KG1 (cell line): ENCODE data around the gene ITGA11.

Experiments used
- DNase-seq: peaks from one replicate; lab custom pipeline; 2025; lab: John Stamatoyannopoulos, UW

The ITGA11 gene

DNA sequence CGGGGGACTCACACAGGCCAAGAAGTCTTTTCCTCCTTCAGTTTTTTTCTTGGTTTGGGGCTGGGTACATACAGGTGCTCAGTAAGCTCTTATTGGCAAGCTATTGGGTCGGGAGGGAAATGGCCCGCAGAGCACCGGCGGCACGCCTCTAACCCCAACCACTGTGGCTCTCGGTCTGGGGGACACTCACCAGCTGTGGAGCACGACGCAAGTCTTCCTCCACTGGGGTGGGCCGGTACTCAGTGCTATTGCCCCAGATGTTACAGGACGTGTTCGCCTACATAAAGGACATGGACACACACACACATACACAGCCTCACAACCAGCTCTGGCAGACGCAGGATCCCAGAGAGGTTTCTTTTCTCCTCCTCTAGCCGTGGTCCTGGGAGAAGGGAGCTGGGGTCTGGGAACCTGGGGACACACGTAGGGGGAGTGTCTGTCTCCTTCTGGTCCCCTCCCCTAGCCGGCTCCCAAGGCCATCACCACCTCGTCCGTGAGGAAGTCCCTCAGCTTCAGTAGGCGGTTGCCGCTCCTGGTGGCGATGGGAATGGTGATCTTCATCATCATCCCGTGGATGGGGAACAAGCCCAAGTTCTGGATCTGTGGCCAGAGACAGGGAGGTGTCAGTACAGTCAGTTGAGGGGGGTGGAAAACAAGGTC lies 121.0 kb downstream of the ITGA11 start:
- DNase-seq = no peak

DNA sequence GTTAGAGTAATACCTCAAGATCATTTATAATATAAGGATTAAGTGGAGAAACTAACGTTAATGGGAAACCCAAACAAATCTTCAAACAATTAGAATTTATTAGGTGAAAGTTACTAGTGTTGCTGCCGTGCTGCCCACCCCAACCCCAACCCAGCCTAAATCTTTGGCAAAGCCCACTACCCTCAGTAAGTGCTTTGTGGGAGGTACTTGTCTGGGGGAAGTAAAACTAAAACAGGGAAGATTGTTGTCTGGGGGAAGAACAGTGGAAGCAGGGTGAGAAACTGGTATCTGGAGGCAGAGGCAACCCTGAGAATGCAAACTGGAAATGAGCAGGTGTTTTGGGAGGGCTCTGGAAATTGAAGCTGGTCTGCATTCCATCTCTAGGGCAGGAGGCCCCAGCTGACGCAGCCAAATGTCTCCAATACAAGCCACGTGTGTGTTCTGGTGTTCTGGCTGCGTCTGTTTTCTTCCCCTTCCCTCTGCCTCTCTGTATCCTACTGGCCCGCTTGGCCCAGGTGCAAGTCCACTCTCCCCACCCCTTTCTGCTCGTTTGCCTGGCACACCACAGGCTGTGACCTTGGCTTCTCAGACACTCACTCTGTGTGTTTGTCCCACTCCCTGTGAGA lies 121.7 kb downstream of the ITGA11 start:
- DNase-seq = no peak

DNA sequence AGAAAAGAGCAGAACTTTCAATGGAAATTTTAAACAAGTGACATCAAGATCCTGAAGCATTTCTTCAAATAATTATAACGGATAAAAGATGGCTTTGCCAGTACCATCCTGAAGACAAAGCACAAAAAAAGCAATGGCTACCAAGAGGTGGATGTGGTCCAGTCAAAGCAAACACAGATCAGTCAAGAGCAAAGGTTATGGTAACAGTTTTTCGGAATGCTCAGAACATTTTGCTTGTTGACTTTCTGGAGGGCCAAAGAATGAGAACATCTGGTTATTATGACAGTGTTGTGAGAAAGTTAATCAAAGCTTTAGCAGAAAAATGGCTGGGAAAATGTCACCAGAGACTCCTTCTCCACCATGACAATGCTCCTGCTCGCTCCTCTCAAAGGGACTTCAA lies 122.9 kb downstream of the ITGA11 start:
- DNase-seq = no peak

DNA sequence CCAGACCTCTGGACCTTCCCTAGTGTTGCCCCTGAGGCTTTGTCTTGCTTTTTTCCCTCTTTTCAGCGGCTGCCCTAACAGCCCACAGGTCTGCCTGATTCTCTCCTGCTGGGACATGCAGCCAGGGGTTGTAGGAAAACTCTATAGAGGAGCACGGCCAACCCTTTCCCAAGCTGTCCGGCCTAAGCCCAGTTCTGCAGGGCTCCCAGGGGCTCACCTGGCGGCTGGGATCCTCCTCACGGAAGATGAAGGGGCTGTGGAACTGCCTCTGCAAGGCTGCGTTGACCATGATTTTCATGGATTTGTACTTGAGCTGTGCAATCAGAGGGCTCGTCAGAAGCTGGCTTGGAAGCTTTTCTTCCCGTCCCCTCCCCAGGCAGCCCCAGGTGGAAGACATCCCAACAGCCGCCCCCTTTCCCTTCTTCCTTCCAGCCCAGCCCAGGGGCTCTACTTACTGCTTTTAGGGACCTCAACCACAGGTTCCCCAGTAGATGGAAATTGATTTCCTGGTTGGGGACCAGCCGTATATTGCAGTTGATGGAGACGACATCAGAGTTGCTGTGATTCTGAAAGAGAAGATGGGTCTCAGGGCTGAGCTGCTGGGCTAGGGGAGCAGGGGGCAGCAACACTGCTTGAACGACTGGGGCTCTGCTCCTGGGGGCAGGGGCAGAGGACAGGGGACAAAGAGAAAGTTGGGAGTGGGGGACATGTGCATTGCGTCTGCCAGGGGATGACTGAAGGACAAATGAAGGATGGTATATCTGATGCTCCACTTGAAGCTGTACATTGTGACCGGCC lies 124.6 kb downstream of the ITGA11 start:
- no peak for DNase-seq

DNA sequence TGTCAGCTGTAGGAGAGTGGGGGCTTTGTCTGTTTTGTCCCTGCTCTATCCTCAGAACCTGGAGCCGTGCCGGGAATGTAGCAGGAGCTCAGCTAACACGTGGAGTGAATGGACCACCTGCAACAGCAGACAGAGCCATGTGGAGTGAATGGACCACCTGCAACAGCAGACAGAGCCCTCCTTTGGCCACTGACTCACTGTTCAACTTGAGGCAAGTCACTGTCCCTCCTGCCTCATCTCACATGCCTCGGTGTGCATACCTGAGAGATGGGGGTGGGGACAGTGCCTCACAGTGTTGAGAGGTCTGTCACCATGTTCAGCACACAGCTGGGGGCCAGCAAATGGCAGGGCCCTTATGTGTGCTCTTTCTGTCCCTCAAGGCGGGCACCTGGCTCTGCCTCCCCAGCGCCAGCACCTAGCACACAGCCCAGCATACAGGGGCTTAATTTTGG lies 126.5 kb downstream of the ITGA11 start:
- no peak for DNase-seq

DNA sequence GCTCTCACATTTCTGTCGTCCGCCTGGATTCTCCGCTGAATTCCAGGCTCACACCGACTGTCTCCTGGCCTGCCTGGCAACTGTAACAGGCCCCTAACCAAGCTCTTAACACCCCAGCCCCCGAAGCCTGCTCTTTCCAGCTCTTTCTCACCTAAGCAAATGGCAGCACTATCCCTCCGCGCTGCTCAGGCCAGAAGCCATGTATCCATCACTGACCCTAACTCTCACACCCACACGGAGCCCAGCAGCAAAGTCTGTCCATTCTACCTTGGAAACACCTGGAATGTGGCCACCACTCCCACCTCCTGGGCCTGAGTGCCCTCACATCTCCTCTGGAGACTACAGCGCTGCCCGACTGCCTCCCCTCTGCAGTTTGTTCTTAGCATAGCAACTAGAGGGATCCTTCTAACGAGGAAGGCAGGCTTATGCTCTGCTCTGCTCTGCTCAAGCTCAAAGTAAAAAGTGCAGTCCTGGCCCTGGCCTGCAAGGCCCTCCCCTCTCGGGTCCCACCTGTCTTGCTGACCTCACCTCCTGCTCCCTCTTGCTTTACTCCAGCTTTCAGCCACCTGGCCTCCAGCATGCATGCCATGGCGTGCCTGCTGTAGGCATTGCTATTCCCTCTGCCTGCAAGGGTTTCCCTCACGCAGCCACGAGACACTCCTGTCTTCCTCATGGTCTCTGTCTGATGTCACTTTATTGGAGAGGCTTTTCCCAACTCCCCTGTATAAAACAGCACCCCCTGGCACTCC lies 127.2 kb downstream of the ITGA11 start:
- no peak for DNase-seq

DNA sequence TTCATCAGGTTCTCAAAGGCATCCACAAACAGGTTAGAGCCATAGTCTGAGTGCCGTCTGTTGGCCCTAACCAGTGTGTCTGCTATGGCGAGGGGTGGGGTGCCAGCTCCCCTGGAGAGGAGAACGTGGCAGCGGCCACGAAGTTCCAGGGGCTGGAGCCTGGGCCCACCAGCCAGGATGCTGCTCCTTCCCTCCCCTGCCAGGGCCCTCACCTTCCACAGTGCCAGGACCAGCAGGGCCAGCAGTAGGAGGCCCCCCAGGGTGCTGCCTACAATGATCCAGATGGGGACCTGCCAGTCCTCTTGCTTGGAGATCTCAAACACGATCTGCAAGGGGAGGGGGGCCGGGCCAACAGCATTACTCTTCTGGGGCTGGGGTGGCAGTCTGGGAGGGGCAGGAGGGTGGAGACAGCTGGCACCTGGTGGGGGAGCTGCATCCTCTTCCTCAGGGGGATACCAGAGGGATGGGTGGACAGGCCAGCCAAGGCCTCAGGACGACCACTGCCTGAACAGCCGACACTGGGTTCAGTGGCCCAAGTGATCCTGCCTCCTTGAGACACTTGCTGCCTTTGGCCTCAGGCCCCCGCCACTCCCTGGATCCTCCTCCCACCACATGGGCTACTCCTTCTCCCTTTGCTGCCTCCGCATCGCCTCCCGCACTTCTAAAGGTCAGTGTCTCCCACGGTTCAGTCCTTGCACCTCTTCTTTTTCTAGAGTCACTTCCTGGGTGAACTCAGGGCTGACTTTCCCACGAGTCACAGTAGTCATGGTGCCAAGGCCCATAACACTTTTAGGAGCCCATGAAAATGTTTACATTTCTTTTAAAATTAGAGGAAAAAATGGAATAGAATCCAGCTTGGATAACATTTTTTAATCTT lies 128.2 kb downstream of the ITGA11 start:
- no peak for DNase-seq

DNA sequence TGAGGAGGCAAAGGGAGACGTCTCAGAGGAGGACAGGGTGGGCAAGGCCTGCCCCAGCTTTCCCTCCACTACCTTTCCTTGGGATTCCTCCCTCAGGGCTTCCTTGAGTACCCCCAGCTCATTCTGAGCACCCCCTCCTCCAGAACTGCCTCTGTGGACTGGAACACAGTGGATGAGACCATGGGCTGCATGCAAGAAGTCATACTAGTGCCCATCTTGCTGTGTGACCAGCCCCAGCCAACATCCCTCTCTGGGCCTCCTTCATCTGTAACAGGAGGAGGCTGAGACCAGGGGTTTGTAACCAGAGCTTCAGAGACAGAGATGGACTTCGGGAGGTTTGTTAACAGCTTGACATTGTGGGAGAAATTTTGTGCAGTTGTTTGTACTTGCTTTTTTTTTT lies 128.8 kb downstream of the ITGA11 start:
- DNase-seq = no peak

DNA sequence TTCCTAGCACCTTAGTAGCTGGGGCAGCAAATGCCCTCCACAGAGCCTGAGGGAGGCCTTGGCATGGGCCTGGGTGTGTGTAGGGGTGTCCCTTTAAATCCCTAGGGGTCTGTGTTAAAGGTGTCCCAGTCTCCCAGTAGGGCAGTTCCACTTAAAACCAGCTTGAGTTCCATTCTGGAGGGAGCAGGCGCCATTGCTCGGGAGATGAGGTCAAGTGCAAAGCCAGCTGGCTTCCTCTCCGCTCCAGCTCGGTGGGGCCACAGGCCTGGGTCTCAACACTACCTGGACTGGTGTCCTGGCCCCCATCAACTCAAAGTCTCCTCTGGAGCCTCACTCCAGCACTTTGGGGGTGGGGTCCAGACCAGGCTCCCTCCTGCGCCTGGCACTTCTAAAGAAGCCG lies 129.2 kb downstream of the ITGA11 start:
- DNase-seq = no peak

DNA sequence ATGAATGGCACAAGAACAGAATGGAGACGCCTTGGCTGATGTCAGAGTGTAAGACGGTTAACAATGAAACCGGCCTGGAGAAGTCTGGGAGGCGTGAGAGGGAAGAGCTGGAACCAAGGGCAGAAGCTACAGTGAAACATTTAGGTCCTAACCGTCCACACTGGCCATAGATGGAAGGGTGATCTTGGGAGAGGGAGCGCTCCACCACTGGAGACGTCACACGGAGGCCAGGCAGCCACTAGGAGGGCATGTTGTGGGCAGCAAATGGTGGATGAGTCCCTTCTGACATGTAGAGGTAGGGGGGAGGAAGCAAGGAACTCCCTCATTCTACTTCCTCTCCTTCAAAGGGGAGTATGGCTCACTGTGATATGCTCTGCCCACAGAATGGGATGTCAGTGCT lies 130.7 kb downstream of the ITGA11 start:
- DNase-seq = no peak

DNA sequence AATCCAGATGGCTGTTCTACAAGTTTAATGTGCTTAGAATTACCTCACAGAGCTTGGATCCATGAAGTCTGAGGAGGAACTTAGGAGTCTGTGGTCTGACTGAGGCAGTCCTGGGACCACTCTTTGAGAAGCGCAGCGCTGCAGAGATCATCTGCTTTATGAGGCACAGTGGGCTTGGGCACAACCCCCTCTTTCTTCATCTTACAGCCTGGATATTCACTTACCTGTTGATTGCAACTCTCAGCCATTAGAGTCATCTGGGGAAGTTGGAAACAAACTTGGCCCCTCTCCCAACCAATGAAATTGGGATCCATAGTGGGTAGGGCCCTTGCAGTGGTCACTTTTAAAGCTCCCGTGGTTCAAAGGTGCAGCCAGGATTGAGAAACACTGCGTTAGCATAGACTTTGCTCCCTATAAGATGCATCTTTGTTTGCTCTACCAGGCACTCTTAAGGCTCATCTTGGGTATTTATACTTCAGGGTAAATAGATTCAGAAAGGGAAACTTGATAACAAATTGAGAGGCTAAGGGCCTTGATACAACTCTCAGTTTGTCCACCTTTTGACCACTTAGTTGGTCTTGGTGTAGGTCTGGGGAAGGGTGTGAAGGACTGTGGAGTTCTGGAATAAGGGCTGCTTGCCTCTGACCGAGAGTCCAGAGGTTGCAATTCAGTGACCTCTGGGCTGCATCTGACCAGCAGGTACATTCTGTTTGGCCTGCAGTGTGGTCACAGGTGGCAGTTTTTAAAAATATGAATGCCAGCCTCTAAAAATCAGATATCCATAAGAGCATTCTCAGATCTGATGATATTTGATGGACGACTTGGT lies 131.6 kb downstream of the ITGA11 start:
- DNase-seq = no peak

DNA sequence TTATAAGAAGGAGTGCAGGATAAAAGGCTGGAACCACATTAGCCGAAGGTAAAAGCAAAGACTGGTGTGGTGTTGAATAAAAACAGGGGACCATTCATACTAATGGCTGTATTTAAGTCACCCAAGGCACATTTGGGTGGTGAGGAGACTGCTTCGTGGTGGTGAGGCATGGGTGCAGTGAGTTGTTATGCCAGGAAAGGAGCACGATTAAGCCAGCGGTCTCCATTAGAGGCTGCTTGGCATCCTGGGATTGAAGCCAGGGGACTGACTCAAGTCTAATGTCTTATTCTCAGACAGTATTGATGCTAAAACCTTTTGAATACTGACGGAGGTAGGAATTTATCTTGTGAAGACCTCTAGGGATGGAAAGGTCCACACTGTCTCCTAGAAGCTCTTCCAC lies 132.5 kb downstream of the ITGA11 start:
- no peak for DNase-seq

DNA sequence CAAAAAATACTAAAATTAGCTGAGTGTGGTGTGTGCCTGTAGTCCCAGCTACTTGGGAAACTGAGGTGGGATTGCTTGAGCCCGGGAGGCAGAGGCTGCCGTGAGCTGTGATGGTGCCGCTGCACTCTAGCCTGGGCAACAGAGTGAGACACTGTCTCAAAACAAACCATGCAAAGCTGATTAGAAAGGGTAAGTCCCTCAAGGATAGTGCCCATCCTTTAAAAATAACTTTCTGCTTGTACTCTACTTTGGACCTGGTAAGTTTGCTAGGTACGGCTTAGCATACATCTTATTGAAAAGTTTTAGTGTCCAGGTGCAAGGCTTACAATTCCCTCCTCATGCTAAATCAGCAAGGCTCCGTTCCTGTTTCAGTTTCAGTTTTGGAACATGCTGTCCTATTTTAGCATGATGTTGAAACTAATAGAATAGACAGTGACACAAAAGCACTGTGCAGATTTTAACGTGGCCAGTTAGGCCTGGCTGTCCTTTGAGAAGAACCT lies 133.0 kb downstream of the ITGA11 start:
- no peak for DNase-seq

DNA sequence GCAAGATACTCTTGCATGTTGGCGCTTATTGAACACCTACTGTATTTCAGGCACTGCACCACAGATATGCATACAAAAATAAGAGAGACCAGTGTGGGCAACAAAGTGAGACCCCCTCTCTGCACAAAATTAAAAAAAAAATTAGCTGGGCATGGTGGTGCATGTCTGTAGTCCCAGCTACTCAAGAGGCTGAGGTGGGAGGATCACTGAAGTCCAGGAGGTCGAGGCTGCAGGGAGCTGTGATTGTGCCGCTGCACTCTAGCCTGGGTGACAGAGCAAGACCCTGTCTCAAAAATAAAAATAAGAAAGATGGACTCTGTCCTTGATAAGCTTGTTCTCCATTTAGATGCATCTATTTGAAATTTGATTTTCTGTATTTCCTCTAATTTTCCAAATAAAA lies 133.6 kb downstream of the ITGA11 start:
- DNase-seq = no peak

DNA sequence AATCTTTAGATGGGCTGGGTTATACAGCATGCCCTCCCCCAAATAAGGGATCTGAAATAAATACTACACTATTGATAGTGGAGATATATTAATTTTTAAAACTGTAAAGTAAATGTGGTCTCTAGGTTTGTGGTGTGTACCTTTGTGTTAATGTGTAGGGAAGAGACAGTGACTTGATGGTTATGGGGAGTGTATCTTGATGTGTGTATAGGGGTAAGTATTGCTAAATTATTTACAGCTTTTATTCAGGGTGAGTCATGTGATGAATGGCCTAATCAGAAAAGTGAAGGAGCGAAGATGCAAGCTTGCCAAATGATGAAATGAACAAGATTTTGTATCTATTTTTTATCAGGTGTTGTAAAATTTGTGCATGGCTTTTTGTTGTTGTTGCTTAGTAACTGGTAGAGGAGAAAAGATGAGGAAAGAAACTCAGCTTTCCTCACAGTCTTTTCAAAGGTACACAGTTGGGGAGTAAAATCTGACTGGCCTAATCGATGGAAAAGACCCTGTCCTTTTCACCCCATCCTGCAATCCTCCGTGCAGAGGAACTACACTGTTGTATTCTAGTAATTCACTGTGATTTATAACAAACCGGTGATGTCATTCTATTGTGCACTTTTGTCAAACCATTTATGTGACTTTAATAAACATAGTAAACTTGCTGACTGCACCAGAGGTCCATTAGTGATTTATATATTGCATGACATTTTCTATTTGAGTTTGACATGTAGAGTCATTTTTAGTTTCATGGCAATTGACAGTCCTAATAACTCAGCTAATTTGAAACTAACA lies 136.8 kb downstream of the ITGA11 start:
- no peak for DNase-seq

DNA sequence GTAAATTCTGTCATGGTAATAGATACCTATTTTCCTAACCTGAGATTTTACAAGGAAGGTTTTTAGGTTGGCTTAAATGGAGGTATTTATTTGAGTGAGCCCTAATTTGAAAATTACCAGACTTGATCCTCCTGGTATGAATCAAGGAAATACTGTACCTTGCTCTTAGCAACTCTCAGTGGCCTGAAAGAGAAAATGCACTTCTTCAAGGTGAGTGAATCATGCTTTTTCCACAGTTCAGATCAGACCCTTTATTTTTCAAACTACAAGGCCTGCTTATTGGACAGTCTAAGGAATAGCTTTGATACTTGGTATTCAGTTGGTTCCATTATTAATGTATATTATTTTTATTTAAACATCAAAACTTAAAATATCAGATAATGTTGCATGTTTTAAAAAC lies 139.0 kb downstream of the ITGA11 start:
- DNase-seq = no peak

DNA sequence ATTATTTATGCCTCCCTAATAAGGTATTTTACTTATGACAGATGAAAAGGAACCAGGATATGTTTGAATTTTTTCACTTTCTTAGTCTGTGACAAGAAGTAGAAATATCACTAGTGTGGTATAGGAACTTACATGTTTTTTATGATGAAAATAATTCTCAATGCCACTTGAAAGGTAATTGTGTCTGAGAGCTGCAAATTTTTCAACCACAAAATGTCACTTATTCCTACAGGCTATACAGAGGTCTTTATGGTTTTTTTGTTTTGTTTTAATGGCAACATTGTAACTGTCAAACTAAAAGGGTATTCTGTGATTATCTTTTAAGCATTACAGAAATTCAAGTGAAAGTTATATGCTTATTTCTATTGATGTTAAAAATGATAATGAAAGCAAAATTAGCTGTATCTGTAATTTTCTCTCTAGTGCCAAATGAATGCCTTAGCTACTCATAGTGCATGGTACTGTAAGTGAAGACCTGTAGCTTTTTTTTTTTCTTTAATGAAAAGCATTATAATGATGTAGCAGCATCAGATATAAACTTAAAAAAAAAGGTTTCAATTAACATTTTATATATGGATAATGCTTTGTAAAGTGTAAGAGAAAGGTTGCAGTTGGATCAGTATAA lies 139.7 kb downstream of the ITGA11 start:
- no peak for DNase-seq

DNA sequence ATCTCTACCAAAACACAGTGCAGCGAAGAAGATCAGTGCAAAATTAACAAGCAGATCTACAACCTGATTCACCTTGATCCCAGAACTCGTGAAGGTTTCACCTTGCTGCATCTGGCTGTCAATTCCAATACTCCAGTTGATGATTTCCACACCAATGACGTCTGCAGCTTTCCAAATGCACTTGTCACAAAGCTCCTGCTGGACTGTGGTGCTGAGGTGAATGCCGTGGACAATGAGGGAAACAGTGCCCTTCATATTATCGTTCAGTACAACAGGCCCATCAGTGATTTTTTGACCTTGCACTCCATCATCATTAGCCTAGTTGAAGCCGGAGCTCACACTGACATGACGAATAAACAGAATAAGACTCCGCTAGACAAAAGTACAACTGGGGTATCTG lies 141.2 kb downstream of the ITGA11 start:
- no peak for DNase-seq
